Measurements from ENCODE around the gene TUBA4A.

GRCh38 chr2:219252084-219252483 lies 1.6 kb downstream of the TUBA4A start:
- TF ChIP-seq POLR2AphosphoS5 (IDR thresholded peaks at IDR 0.05; ENCODE audit: low read depth, low read length) (no peak), PAX5 (IDR thresholded peaks at IDR 0.05; ENCODE audit: insufficient read depth, low read length, severe bottlenecking) (no peak), POLR2A (IDR thresholded peaks at IDR 0.05; ENCODE audit: low read depth, low read length) (no peak), SPI1 (IDR thresholded peaks at IDR 0.05; ENCODE audit: low read depth, low read length) (no peak), TAF1 (IDR thresholded peaks at IDR 0.05; ENCODE audit: low read depth, low read length) (no peak)

Data from GM12891 (cell line).